SK-N-SH treated with all-trans-retinoic acid at 6 μM for 48 hours (cell line): ENCODE data around the gene ABCC12.

ENCODE experiments used
- ATAC-seq: fragments of 200-7000 bp; cut with Tn5 transposase; 3 replicates; pipeline ENCODE4 v1.9.1; 2020; ENCODE audit warnings: mild to moderate bottlenecking, moderate library complexity
- ARNTL ChIP-seq: fragments of 450-650 bp; formaldehyde crosslinking; IDR thresholded peaks from 2 replicates; pipeline ENCODE4 v1.5.0; 2020; ENCODE audit warnings: low read depth, mild to moderate bottlenecking, moderate library complexity, borderline replicate concordance
- BACH2 ChIP-seq: fragments of 250-450 bp; sonication (Bioruptor Pico); IDR thresholded peaks from 2 replicates; pipeline ENCODE4 v1.9.0; 2021; ENCODE audit warnings: mild to moderate bottlenecking, borderline replicate concordance
- CSDC2 ChIP-seq: fragments of 250-450 bp; sonication (Bioruptor Pico); IDR thresholded peaks from 2 replicates; pipeline ENCODE4 v1.5.0; 2020; ENCODE audit warnings: mild to moderate bottlenecking, moderate library complexity
- ESRRG ChIP-seq: fragments of 250-450 bp; sonication (Bioruptor Pico); IDR thresholded peaks from 2 replicates; pipeline ENCODE4 v1.6.1; 2021; ENCODE audit warnings: mild to moderate bottlenecking
- GLIS3 ChIP-seq: fragments of 250-450 bp; sonication (Bioruptor Pico); IDR thresholded peaks from 2 replicates; pipeline ENCODE4 v1.5.0; 2020; ENCODE audit warnings: mild to moderate bottlenecking, moderate library complexity
- ISL1 ChIP-seq: fragments of 250-450 bp; sonication (Bioruptor Pico); IDR thresholded peaks from 2 replicates; pipeline ENCODE4 v2.1.2; 2022; ENCODE audit warnings: mild to moderate bottlenecking, moderate library complexity
- OSR1 ChIP-seq: fragments of 250-450 bp; sonication (Bioruptor Pico); IDR thresholded peaks from 2 replicates; pipeline ENCODE4 v1.8.0; 2022; ENCODE audit warnings: moderate library complexity, mild to moderate bottlenecking, inconsistent platforms
- PPARA ChIP-seq: fragments of 250-450 bp; sonication (Bioruptor Pico); IDR thresholded peaks from 2 replicates; pipeline ENCODE4 v1.5.0; 2020; ENCODE audit warnings: mild to moderate bottlenecking, borderline replicate concordance
- RARB ChIP-seq: fragments of 250-450 bp; sonication (Bioruptor Pico); IDR thresholded peaks from 2 replicates; pipeline ENCODE4 v1.8.0; 2021; ENCODE audit warnings: mild to moderate bottlenecking, moderate library complexity
- TCF4 ChIP-seq: fragments of 250-450 bp; sonication (Bioruptor Pico); IDR thresholded peaks from 2 replicates; pipeline ENCODE4 v1.8.0; 2021; ENCODE audit warnings: mild to moderate bottlenecking, moderate library complexity, borderline replicate concordance
- TOX ChIP-seq: fragments of 250-450 bp; sonication (Bioruptor Pico); IDR thresholded peaks from 2 replicates; pipeline ENCODE4 v1.8.0; 2021; ENCODE audit warnings: mild to moderate bottlenecking, moderate library complexity, borderline replicate concordance
- ZC3H10 ChIP-seq: fragments of 250-450 bp; sonication (Bioruptor Pico); IDR thresholded peaks from 2 replicates; pipeline ENCODE4 v1.5.1; 2021; ENCODE audit warnings: mild to moderate bottlenecking, moderate library complexity
- ZFP3 ChIP-seq: fragments of 250-450 bp; sonication (Bioruptor Pico); IDR thresholded peaks from 2 replicates; pipeline ENCODE4 v1.5.0; 2020; ENCODE audit warnings: mild to moderate bottlenecking, moderate library complexity
- ZFP30 ChIP-seq: fragments of 450-650 bp; formaldehyde crosslinking; IDR thresholded peaks from 2 replicates; pipeline ENCODE4 v1.5.0; 2022; ENCODE audit warnings: mild to moderate bottlenecking, moderate library complexity
- ZNF565 ChIP-seq: fragments of 450-650 bp; formaldehyde crosslinking; conservative IDR thresholded peaks from 2 replicates; pipeline ENCODE4 v1.5.0; 2020; ENCODE audit warnings: low read depth, mild to moderate bottlenecking, moderate library complexity
- ZNF8 ChIP-seq: fragments of 450-650 bp; formaldehyde crosslinking; IDR thresholded peaks from 2 replicates; pipeline ENCODE4 v1.5.0; 2020; ENCODE audit warnings: mild to moderate bottlenecking, moderate library complexity
- TF ChIP-seq, protein P1 (sequence below): fragments of 250-450 bp; sonication (Bioruptor Pico); IDR thresholded peaks from 2 replicates; pipeline ENCODE4 v1.5.0; 2020; ENCODE audit warnings: mild to moderate bottlenecking, moderate library complexity
- TF ChIP-seq, protein P2 (sequence below): fragments of 250-450 bp; sonication (Bioruptor Pico); IDR thresholded peaks from 2 replicates; pipeline ENCODE4 v1.8.0; 2021; ENCODE audit warnings: low read depth, mild to moderate bottlenecking, moderate library complexity, borderline replicate concordance
- TF ChIP-seq, protein P3 (sequence below): fragments of 250-450 bp; sonication (Bioruptor Pico); IDR thresholded peaks from 2 replicates; pipeline ENCODE4 v1.5.1; 2021; ENCODE audit warnings: mild to moderate bottlenecking, moderate library complexity
- TF ChIP-seq, protein P4 (sequence below): fragments of 250-450 bp; sonication (Bioruptor Pico); IDR thresholded peaks from 2 replicates; pipeline ENCODE4 v1.5.1; 2020; ENCODE audit warnings: low read depth, mild to moderate bottlenecking, moderate library complexity
- TF ChIP-seq, protein P5 (sequence below): fragments of 250-450 bp; sonication (Bioruptor Pico); IDR thresholded peaks from 2 replicates; pipeline ENCODE4 v1.8.0; 2020; ENCODE audit warnings: mild to moderate bottlenecking, moderate library complexity, borderline replicate concordance

Gene ABCC12

DNA sequence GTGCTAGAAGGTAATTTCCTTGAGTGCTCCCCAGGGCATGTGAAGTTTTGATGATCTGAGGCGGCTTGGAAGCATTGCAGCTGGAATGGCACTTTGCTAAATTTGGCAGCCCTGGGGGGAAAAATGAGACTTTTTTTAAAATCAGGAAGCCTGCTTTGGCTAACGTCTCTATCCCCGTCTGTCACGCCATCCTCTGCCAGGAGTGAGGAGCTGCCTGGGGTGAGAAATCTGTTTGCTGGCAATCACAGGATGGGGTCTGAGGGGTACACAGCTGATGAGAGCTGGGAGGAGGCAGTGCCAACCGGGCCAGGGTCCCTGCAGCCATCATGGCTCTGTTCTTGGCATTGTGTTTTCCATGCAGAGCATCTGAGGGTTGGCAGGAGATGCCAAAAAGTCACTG is 2.0 kb downstream of the ABCC12 start:
- TF ChIP-seq, protein P1, sequence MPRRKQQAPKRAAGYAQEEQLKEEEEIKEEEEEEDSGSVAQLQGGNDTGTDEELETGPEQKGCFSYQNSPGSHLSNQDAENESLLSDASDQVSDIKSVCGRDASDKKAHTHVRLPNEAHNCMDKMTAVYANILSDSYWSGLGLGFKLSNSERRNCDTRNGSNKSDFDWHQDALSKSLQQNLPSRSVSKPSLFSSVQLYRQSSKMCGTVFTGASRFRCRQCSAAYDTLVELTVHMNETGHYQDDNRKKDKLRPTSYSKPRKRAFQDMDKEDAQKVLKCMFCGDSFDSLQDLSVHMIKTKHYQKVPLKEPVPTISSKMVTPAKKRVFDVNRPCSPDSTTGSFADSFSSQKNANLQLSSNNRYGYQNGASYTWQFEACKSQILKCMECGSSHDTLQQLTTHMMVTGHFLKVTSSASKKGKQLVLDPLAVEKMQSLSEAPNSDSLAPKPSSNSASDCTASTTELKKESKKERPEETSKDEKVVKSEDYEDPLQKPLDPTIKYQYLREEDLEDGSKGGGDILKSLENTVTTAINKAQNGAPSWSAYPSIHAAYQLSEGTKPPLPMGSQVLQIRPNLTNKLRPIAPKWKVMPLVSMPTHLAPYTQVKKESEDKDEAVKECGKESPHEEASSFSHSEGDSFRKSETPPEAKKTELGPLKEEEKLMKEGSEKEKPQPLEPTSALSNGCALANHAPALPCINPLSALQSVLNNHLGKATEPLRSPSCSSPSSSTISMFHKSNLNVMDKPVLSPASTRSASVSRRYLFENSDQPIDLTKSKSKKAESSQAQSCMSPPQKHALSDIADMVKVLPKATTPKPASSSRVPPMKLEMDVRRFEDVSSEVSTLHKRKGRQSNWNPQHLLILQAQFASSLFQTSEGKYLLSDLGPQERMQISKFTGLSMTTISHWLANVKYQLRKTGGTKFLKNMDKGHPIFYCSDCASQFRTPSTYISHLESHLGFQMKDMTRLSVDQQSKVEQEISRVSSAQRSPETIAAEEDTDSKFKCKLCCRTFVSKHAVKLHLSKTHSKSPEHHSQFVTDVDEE (CRISPR knock-in tag): no peak
- no peak for TF ChIP-seq OSR1 (CRISPR knock-in tag)
- no peak for TF ChIP-seq BACH2 (CRISPR knock-in tag)
- no peak for TF ChIP-seq ESRRG
- no peak for TF ChIP-seq ISL1 (CRISPR knock-in tag)
- TF ChIP-seq, protein P2, sequence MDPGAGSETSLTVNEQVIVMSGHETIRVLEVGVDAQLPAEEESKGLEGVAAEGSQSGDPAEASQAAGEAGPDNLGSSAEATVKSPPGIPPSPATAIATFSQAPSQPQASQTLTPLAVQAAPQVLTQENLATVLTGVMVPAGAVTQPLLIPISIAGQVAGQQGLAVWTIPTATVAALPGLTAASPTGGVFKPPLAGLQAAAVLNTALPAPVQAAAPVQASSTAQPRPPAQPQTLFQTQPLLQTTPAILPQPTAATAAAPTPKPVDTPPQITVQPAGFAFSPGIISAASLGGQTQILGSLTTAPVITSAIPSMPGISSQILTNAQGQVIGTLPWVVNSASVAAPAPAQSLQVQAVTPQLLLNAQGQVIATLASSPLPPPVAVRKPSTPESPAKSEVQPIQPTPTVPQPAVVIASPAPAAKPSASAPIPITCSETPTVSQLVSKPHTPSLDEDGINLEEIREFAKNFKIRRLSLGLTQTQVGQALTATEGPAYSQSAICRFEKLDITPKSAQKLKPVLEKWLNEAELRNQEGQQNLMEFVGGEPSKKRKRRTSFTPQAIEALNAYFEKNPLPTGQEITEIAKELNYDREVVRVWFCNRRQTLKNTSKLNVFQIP (CRISPR knock-in tag): no peak
- no peak for TF ChIP-seq GLIS3 (CRISPR knock-in tag)
- TF ChIP-seq RARB: no peak
- TF ChIP-seq, protein P3, sequence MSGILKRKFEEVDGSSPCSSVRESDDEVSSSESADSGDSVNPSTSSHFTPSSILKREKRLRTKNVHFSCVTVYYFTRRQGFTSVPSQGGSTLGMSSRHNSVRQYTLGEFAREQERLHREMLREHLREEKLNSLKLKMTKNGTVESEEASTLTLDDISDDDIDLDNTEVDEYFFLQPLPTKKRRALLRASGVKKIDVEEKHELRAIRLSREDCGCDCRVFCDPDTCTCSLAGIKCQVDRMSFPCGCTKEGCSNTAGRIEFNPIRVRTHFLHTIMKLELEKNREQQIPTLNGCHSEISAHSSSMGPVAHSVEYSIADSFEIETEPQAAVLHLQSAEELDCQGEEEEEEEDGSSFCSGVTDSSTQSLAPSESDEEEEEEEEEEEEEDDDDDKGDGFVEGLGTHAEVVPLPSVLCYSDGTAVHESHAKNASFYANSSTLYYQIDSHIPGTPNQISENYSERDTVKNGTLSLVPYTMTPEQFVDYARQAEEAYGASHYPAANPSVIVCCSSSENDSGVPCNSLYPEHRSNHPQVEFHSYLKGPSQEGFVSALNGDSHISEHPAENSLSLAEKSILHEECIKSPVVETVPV: no peak
- TF ChIP-seq, protein P4, sequence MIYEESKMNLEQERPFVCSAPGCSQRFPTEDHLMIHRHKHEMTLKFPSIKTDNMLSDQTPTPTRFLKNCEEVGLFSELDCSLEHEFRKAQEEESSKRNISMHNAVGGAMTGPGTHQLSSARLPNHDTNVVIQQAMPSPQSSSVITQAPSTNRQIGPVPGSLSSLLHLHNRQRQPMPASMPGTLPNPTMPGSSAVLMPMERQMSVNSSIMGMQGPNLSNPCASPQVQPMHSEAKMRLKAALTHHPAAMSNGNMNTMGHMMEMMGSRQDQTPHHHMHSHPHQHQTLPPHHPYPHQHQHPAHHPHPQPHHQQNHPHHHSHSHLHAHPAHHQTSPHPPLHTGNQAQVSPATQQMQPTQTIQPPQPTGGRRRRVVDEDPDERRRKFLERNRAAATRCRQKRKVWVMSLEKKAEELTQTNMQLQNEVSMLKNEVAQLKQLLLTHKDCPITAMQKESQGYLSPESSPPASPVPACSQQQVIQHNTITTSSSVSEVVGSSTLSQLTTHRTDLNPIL (CRISPR knock-in tag): no peak
- no peak for ATAC-seq

DNA sequence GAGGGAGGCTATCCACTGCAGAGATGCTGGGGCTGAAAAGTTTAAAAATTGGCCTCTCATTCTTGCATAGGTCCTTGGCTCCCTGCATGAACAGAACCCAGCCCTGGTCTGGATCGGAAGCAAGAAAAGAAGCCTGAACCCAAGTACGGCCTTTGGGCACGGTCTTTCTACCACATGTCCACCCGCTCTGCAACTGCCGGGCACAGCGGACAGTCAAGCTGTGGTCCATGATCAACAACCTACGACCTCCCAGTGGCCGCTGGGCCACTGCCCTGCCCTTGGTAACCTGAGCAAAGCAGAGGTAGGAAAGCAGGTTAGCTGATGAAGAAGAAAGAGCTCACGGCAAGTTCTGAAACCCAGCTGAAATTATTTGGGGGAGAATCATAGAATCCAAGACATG is 3.6 kb downstream of the ABCC12 start:
- ATAC-seq: no peak

More for the DNA sequence above, 3.6 kb downstream of the ABCC12 start:
- TF ChIP-seq ZFP30 (CRISPR knock-in tag) (no peak), ZFP3 (CRISPR knock-in tag) (no peak), BACH2 (CRISPR knock-in tag) (no peak), TOX (CRISPR knock-in tag) (no peak), ZNF565 (CRISPR knock-in tag) (no peak), ARNTL (CRISPR knock-in tag) (no peak), ESRRG (no peak), RARB (no peak), TCF4 (CRISPR knock-in tag) (no peak), ZC3H10 (no peak), CSDC2 (CRISPR knock-in tag) (no peak), GLIS3 (CRISPR knock-in tag) (no peak), PPARA (no peak), ZNF8 (no peak)
- TF ChIP-seq, protein P5, sequence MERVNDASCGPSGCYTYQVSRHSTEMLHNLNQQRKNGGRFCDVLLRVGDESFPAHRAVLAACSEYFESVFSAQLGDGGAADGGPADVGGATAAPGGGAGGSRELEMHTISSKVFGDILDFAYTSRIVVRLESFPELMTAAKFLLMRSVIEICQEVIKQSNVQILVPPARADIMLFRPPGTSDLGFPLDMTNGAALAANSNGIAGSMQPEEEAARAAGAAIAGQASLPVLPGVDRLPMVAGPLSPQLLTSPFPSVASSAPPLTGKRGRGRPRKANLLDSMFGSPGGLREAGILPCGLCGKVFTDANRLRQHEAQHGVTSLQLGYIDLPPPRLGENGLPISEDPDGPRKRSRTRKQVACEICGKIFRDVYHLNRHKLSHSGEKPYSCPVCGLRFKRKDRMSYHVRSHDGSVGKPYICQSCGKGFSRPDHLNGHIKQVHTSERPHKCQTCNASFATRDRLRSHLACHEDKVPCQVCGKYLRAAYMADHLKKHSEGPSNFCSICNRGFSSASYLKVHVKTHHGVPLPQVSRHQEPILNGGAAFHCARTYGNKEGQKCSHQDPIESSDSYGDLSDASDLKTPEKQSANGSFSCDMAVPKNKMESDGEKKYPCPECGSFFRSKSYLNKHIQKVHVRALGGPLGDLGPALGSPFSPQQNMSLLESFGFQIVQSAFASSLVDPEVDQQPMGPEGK (CRISPR knock-in tag): no peak
- TF ChIP-seq, protein P4 (CRISPR knock-in tag): no peak
- TF ChIP-seq, protein P3: no peak
- TF ChIP-seq, protein P2 (CRISPR knock-in tag): no peak
- TF ChIP-seq, protein P1 (CRISPR knock-in tag): no peak
- TF ChIP-seq, all 23 proteins: peak for 0
